Measurements from ENCODE around the gene TMEM170B.

- TF ChIP-seq EZH2 (IDR thresholded peaks at IDR 0.05; ENCODE audit: insufficient read depth, poor library complexity, severe bottlenecking) (no peak), EZH2phosphoT487 (IDR thresholded peaks at IDR 0.05; ENCODE audit: insufficient read depth, low read depth) (no peak)
These were observed at the start of gene TMEM170B for GRCh38 chr6:11537229-11538051.
